Esophagus squamous epithelium (tissue), 4 donors: ENCODE results near the gene SNX17.

ENCODE experiments used
- CTCF ChIP-seq, 6 experiments: fragments of 450-650 bp in 4 of 6; fragments of 200-600 bp in 2 of 6; sonication (generic) in 2 of 6; IDR thresholded peaks; one replicate each; pipeline ENCODE4 v1.5.1; 2016 to 2019; ENCODE audit warnings: antibody characterized with exemption in 6 of 6, mild to moderate bottlenecking in 4 of 6, moderate library complexity in 4 of 6
- POLR2A ChIP-seq, 4 donors: fragments of 450-650 bp; IDR thresholded peaks; one replicate each; pipeline ENCODE4 v1.6.1; 2017; ENCODE audit warnings: antibody characterized with exemption in 4 of 4, mild to moderate bottlenecking in 4 of 4, moderate library complexity in 3 of 4

GRCh38 chr2:27362678-27363420 is 7.6 kb upstream of the SNX17 start:
- no peak for TF ChIP-seq CTCF (IDR thresholded peaks at IDR 0.05)
- TF ChIP-seq POLR2A (IDR thresholded peaks at IDR 0.05) = no peak
